Liver (tissue), 9 donors: ENCODE data around the gene LY86. TPM values are rescaled to one million over a fixed set of nuclear protein-coding genes. Genes with fewer than 3 reads are reported as not detected.

Experiments used
- DNase-seq: peaks from one replicate; pipeline ENCODE4 v3.0.0-alpha.2; 2017; ENCODE audit warnings: low spot score
- H3K27ac ChIP-seq, 2 donors: one replicate each; pipeline ENCODE4 v1.7.0; 2013; ENCODE audit warnings: inconsistent platforms in 2 of 2, low read length in 2 of 2, control low read depth in 1 of 2, low read depth in 1 of 2, mild to moderate bottlenecking in 1 of 2
- H3K27me3 ChIP-seq, 4 donors: one replicate each; pipeline versions ENCODE4 v1.6.1 to v1.7.0; 2013; ENCODE audit warnings: low read length in 3 of 4, inconsistent platforms in 1 of 4, mild to moderate bottlenecking in 1 of 4, moderate library complexity in 1 of 4; ENCODE audit not compliant: control insufficient read depth in 4 of 4, insufficient read depth in 4 of 4
- H3K36me3 ChIP-seq, 4 donors: one replicate each; pipeline versions ENCODE4 v1.6.1 to v1.7.0; 2013; ENCODE audit warnings: low read length in 3 of 4, mild to moderate bottlenecking in 3 of 4, low read depth in 1 of 4, moderate library complexity in 1 of 4; ENCODE audit not compliant: control insufficient read depth in 4 of 4, insufficient read depth in 3 of 4
- H3K4me1 ChIP-seq, 4 donors: one replicate each; pipeline versions ENCODE4 v1.6.1 to v1.7.0; 2013; ENCODE audit warnings: low read length in 3 of 4, mild to moderate bottlenecking in 3 of 4, moderate library complexity in 1 of 4; ENCODE audit not compliant: control insufficient read depth in 4 of 4, insufficient read depth in 4 of 4
- H3K4me3 ChIP-seq, 3 donors: one replicate each; pipeline versions ENCODE4 v1.6.1 to v1.7.0; 2013; ENCODE audit warnings: low read length in 3 of 3, control low read depth in 1 of 3, low read depth in 1 of 3, mild to moderate bottlenecking in 1 of 3
- H3K9ac ChIP-seq, 2 donors: one replicate each; pipeline ENCODE4 v1.7.0; 2013; ENCODE audit warnings: low read length in 2 of 2, mild to moderate bottlenecking in 2 of 2, moderate library complexity in 2 of 2, control low read depth in 1 of 2, low read depth in 1 of 2
- H3K9me3 ChIP-seq, 4 donors: one replicate each; pipeline versions ENCODE4 v1.6.1 to v1.7.0; 2013; ENCODE audit warnings: low read length in 3 of 4; ENCODE audit not compliant: control insufficient read depth in 4 of 4
- EGR1 ChIP-seq, 2 donors: IDR thresholded peaks; 2 replicates each; pipeline ENCODE4 v1.6.1; 2016 to 2018; ENCODE audit warnings: antibody characterized with exemption in 2 of 2, low read depth in 2 of 2
- FOXA1 ChIP-seq: IDR thresholded peaks from 2 replicates; pipeline ENCODE4 v1.6.1; 2016; ENCODE audit warnings: antibody characterized with exemption
- GABPA ChIP-seq, 2 donors: IDR thresholded peaks in 1 of 2; conservative IDR thresholded peaks in 1 of 2; 2 replicates each; pipeline ENCODE4 v1.6.1; 2016; ENCODE audit warnings: antibody characterized with exemption in 2 of 2, mild to moderate bottlenecking in 1 of 2, moderate library complexity in 1 of 2
- HNF4A ChIP-seq, 2 donors: conservative IDR thresholded peaks; 2 replicates each; pipeline ENCODE4 v1.6.1; 2016; ENCODE audit warnings: antibody characterized with exemption in 2 of 2, mild to moderate bottlenecking in 2 of 2
- HNF4G ChIP-seq: IDR thresholded peaks from 2 replicates; pipeline ENCODE4 v1.6.1; 2016; ENCODE audit warnings: antibody characterized with exemption
- JUND ChIP-seq, 2 donors: IDR thresholded peaks; 2 replicates each; pipeline ENCODE4 v1.6.1; 2016; ENCODE audit warnings: antibody characterized with exemption in 2 of 2
- NR2F2 ChIP-seq: IDR thresholded peaks from 2 replicates; pipeline ENCODE4 v1.6.1; 2016; ENCODE audit warnings: antibody characterized with exemption
- RAD21 ChIP-seq, 2 donors: IDR thresholded peaks; 2 replicates each; pipeline ENCODE4 v1.6.1; 2016; ENCODE audit warnings: antibody characterized with exemption in 2 of 2, mild to moderate bottlenecking in 2 of 2
- RXRA ChIP-seq, 2 donors: IDR thresholded peaks; 2 replicates each; pipeline ENCODE4 v1.6.1; 2017 to 2018; ENCODE audit warnings: antibody characterized with exemption in 2 of 2, mild to moderate bottlenecking in 1 of 2
- SP1 ChIP-seq: IDR thresholded peaks from 2 replicates; pipeline ENCODE4 v1.6.1; 2018; ENCODE audit warnings: antibody characterized with exemption, mild to moderate bottlenecking
- TAF1 ChIP-seq: conservative IDR thresholded peaks from 2 replicates; pipeline ENCODE4 v1.6.1; 2016; ENCODE audit warnings: antibody characterized with exemption, mild to moderate bottlenecking
- YY1 ChIP-seq: IDR thresholded peaks from 2 replicates; pipeline ENCODE4 v1.6.1; 2016; ENCODE audit warnings: antibody characterized with exemption, mild to moderate bottlenecking
- WGBS: extraction: QIAGEN DNeasy Blood & Tissue Kit; methylation state at CpG from one replicate; pipeline ENCODE4 v1.1.7; 2013; 5-methylcytosine and 5-hydroxymethylcytosine counted together
- polyA plus RNA-seq, 2 donors: library from polyadenylated mRNA; stranded (reverse) in 1 of 2; unstranded in 1 of 2; fragments of 200-250 nt in 1 of 2; fragments of >200 nt in 1 of 2; fragmentation: Nextera tagmentation in 1 of 2; extraction: Ambion mirVana in 1 of 2; gene quantifications; one replicate each; pipeline versions ENCODE4 v1.2.1 to v1.2.3, GENCODE V29; 2013 to 2015
- total RNA-seq, 2 donors: library from RNA; depleted of rRNA; stranded (reverse); fragments of >200 nt; gene quantifications; one replicate each; pipeline ENCODE4 v1.2.3, GENCODE V29; 2014
- TF ChIP-seq, protein P1 (sequence below): IDR thresholded peaks from 2 replicates; pipeline ENCODE4 v1.6.1; 2016; ENCODE audit warnings: antibody characterized with exemption, mild to moderate bottlenecking
- TF ChIP-seq, protein P2 (sequence below): IDR thresholded peaks from 2 replicates; pipeline ENCODE4 v1.6.1; 2016; ENCODE audit warnings: antibody characterized with exemption
- TF ChIP-seq, protein P3 (sequence below): fragments of 150-350 bp; IDR thresholded peaks from 2 replicates; pipeline ENCODE4 v1.5.1; 2017; ENCODE audit warnings: improper control_type of control experiment, low read depth, low read length; ENCODE audit not compliant: missing input control
- TF ChIP-seq, protein P4 (sequence below): IDR thresholded peaks from 2 replicates; pipeline ENCODE4 v1.6.1; 2016; ENCODE audit warnings: antibody characterized with exemption
- donor health status: healthy.
- donor health status: healthy.
- donor health status: healthy.
- donor health status: healthy.
- donor health status: healthy.

LY86 gene
- total and polyA plus RNA-seq, 4 donors, result 1.4 to 7.8 (median 3.7) TPM

- peaks cover 9 to 51% (median 37%) of the 10 kb centered on the region in 4 donors for H3K4me1 ChIP-seq
- 72% methylated on average over 1 of the region's 1 CpG for WGBS
- no peak for DNase-seq
Measured at GRCh38 chr6:6688951-6689350, 100.4 kb downstream of the LY86 start.

GRCh38 chr6:6689400-6690143 lies 101.1 kb downstream of the LY86 start:
- WGBS, result 62% methylated on average over 2 of the region's 2 CpGs
- H3K9me3 ChIP-seq, result no peaks in the 10 kb centered on the region
- no peak overlapping the region for H3K4me3 ChIP-seq
- DNase-seq, result no peak
- H3K9ac ChIP-seq, result no peak overlapping the region
- no peaks in the 10 kb centered on the region for H3K27me3 ChIP-seq
- H3K27ac ChIP-seq, result no peak overlapping the region
- H3K36me3 ChIP-seq, result no peaks in the 10 kb centered on the region
- H3K4me1 ChIP-seq, result peaks cover 9 to 45% (median 31%) of the 10 kb centered on the region in 4 donors
- TF ChIP-seq, protein P1, sequence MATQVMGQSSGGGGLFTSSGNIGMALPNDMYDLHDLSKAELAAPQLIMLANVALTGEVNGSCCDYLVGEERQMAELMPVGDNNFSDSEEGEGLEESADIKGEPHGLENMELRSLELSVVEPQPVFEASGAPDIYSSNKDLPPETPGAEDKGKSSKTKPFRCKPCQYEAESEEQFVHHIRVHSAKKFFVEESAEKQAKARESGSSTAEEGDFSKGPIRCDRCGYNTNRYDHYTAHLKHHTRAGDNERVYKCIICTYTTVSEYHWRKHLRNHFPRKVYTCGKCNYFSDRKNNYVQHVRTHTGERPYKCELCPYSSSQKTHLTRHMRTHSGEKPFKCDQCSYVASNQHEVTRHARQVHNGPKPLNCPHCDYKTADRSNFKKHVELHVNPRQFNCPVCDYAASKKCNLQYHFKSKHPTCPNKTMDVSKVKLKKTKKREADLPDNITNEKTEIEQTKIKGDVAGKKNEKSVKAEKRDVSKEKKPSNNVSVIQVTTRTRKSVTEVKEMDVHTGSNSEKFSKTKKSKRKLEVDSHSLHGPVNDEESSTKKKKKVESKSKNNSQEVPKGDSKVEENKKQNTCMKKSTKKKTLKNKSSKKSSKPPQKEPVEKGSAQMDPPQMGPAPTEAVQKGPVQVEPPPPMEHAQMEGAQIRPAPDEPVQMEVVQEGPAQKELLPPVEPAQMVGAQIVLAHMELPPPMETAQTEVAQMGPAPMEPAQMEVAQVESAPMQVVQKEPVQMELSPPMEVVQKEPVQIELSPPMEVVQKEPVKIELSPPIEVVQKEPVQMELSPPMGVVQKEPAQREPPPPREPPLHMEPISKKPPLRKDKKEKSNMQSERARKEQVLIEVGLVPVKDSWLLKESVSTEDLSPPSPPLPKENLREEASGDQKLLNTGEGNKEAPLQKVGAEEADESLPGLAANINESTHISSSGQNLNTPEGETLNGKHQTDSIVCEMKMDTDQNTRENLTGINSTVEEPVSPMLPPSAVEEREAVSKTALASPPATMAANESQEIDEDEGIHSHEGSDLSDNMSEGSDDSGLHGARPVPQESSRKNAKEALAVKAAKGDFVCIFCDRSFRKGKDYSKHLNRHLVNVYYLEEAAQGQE, result no peak
- TF ChIP-seq GABPA (IDR thresholded peaks at IDR 0.05 in 1 of 2, conservative IDR thresholded peaks at IDR 0.05 in 1 of 2) (no peak), YY1 (no peak), HNF4G (no peak), EGR1 (IDR thresholded peaks at IDR 0.05; ENCODE audit: low read depth in 2 of 2) (no peak), RXRA (IDR thresholded peaks at IDR 0.05) (no peak), FOXA1 (no peak), HNF4A (conservative IDR thresholded peaks at IDR 0.05) (no peak), NR2F2 (no peak)
- TF ChIP-seq, protein P2, sequence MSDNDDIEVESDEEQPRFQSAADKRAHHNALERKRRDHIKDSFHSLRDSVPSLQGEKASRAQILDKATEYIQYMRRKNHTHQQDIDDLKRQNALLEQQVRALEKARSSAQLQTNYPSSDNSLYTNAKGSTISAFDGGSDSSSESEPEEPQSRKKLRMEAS, result no peak
- TF ChIP-seq, protein P3, sequence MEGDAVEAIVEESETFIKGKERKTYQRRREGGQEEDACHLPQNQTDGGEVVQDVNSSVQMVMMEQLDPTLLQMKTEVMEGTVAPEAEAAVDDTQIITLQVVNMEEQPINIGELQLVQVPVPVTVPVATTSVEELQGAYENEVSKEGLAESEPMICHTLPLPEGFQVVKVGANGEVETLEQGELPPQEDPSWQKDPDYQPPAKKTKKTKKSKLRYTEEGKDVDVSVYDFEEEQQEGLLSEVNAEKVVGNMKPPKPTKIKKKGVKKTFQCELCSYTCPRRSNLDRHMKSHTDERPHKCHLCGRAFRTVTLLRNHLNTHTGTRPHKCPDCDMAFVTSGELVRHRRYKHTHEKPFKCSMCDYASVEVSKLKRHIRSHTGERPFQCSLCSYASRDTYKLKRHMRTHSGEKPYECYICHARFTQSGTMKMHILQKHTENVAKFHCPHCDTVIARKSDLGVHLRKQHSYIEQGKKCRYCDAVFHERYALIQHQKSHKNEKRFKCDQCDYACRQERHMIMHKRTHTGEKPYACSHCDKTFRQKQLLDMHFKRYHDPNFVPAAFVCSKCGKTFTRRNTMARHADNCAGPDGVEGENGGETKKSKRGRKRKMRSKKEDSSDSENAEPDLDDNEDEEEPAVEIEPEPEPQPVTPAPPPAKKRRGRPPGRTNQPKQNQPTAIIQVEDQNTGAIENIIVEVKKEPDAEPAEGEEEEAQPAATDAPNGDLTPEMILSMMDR, result no peak

More at GRCh38 chr6:6688951-6689350, 100.4 kb downstream of the LY86 start:
- H3K9ac ChIP-seq, result no peak overlapping the region
- H3K36me3 ChIP-seq, result no peaks in the 10 kb centered on the region
- TF ChIP-seq FOXA1 (no peak), YY1 (no peak), RAD21 (IDR thresholded peaks at IDR 0.05) (no peak), TAF1 (no peak), GABPA (IDR thresholded peaks at IDR 0.05 in 1 of 2, conservative IDR thresholded peaks at IDR 0.05 in 1 of 2) (no peak), JUND (IDR thresholded peaks at IDR 0.05) (no peak), SP1 (no peak)
- TF ChIP-seq, protein P1, result no peak
- TF ChIP-seq, protein P4, sequence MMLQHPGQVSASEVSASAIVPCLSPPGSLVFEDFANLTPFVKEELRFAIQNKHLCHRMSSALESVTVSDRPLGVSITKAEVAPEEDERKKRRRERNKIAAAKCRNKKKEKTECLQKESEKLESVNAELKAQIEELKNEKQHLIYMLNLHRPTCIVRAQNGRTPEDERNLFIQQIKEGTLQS, result no peak
- TF ChIP-seq, protein P3, result no peak
- TF ChIP-seq, protein P2, result no peak
- H3K27ac ChIP-seq, result peak overlapping the region in 1 of 2 donors; percentile 94
- H3K4me3 ChIP-seq, result no peak overlapping the region
- no peaks in the 10 kb centered on the region for H3K27me3 ChIP-seq
- no peaks in the 10 kb centered on the region for H3K9me3 ChIP-seq
